Measurements from ENCODE around the gene RNU6-1.

GRCh38 chr15:67794832-67795574 lies 44.8 kb downstream of the RNU6-1 start:
- TF ChIP-seq, protein P1, sequence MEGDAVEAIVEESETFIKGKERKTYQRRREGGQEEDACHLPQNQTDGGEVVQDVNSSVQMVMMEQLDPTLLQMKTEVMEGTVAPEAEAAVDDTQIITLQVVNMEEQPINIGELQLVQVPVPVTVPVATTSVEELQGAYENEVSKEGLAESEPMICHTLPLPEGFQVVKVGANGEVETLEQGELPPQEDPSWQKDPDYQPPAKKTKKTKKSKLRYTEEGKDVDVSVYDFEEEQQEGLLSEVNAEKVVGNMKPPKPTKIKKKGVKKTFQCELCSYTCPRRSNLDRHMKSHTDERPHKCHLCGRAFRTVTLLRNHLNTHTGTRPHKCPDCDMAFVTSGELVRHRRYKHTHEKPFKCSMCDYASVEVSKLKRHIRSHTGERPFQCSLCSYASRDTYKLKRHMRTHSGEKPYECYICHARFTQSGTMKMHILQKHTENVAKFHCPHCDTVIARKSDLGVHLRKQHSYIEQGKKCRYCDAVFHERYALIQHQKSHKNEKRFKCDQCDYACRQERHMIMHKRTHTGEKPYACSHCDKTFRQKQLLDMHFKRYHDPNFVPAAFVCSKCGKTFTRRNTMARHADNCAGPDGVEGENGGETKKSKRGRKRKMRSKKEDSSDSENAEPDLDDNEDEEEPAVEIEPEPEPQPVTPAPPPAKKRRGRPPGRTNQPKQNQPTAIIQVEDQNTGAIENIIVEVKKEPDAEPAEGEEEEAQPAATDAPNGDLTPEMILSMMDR (IDR thresholded peaks at IDR 0.05) = no peak
- TF ChIP-seq POLR2A (IDR thresholded peaks at IDR 0.05) = no peak
